NB4 (cell line): ENCODE data around the gene PRKRA.
"Not testable (repeated sequence)": the region's sequence is repeated elsewhere in the genome, so short reads cannot be mapped to it uniquely, and the experiment has no call there.

ENCODE experiments used
- DNase-seq: peaks from one replicate; pipeline ENCODE4 v3.0.0; 2010; ENCODE audit warnings: low read depth
- H3K4me3 ChIP-seq: one replicate; pipeline ENCODE4 v1.5.1; 2011; ENCODE audit warnings: mild to moderate bottlenecking, low read depth, low read length, moderate library complexity
- MYC ChIP-seq: IDR thresholded peaks from 2 replicates; pipeline ENCODE4 v1.6.1; 2011; ENCODE audit warnings: low read depth, low read length
- POLR2A ChIP-seq: IDR thresholded peaks from 2 replicates; pipeline ENCODE4 v1.6.1; 2011; ENCODE audit warnings: mild to moderate bottlenecking; ENCODE audit not compliant: insufficient read length; ENCODE audit errors: extremely low read depth
- TF ChIP-seq, protein P1 (sequence below): IDR thresholded peaks from 2 replicates; pipeline ENCODE4 v1.6.1; 2011; ENCODE audit warnings: low read depth, low read length
- TF ChIP-seq, protein P2 (sequence below): IDR thresholded peaks from one replicate; pipeline ENCODE4 v1.5.1; 2012; ENCODE audit warnings: low read depth, low read length

Gene PRKRA

DNA sequence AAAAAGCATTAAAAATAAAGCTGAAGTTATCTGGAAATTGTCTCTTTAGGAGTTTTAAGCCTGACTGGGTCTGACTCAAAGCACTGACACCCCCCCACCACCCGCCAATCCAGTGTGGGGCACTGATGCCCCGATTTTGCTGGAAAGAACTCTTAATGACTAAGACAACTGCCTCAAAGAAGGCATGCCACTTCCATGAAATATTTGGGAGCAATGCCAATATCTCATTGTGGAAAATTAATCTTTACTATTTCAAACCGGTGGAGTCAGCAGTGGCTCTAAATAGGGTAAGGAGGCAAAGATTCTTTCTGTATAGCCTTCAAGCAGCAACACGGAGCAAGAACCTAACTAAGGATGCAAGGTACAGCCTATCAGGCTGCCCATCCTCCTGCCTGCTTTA lies 23.0 kb upstream of the PRKRA start:
- no peak for DNase-seq
- TF ChIP-seq, protein P1, sequence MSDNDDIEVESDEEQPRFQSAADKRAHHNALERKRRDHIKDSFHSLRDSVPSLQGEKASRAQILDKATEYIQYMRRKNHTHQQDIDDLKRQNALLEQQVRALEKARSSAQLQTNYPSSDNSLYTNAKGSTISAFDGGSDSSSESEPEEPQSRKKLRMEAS: no peak
- TF ChIP-seq, protein P2, sequence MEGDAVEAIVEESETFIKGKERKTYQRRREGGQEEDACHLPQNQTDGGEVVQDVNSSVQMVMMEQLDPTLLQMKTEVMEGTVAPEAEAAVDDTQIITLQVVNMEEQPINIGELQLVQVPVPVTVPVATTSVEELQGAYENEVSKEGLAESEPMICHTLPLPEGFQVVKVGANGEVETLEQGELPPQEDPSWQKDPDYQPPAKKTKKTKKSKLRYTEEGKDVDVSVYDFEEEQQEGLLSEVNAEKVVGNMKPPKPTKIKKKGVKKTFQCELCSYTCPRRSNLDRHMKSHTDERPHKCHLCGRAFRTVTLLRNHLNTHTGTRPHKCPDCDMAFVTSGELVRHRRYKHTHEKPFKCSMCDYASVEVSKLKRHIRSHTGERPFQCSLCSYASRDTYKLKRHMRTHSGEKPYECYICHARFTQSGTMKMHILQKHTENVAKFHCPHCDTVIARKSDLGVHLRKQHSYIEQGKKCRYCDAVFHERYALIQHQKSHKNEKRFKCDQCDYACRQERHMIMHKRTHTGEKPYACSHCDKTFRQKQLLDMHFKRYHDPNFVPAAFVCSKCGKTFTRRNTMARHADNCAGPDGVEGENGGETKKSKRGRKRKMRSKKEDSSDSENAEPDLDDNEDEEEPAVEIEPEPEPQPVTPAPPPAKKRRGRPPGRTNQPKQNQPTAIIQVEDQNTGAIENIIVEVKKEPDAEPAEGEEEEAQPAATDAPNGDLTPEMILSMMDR: no peak
- no peak for TF ChIP-seq MYC
- TF ChIP-seq POLR2A: no peak
- H3K4me3 ChIP-seq: no peak overlapping the region

DNA sequence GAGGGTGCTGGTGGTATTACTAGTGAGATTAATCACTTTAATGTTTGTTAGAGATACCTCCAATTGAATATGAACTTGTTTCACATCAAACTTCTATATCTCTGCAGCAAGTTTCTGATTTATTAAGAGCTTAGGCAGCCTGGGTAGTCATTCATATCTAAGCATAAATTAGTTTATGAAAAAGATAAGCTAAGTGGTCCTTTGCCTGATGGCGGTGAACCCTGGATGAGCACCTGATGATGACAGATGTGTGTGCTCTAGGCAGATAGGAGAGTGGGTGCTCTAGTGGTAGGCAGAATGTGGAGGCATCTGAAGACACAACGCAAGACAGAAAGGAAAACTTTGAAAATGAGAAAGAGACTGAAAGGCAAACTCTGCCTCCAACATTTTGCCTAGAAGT lies 22.4 kb upstream of the PRKRA start:
- TF ChIP-seq, protein P1: no peak
- TF ChIP-seq MYC (no peak), POLR2A (no peak)
- TF ChIP-seq, protein P2: no peak
- no peak for DNase-seq
- no peak overlapping the region for H3K4me3 ChIP-seq

DNA sequence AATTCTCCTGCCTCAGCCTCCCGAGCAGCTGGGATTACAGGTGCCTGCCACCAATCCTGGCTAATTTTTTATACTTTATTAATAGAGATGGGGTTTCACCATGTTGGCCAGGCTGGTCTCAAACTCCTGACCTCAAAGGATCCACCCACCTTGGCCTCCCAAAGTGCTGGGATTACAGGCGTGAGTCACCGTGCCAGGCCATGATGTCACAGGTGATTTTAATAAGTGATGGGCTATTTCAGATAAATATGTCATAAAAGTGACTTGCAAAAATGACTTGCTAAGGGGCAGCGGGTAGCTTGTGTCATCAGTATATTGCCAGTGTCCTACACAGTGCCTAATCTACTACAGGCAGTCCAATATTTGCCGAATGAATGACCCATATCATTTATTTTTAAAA lies 20.3 kb upstream of the PRKRA start:
- H3K4me3 ChIP-seq, DNase-seq: not testable (repeated sequence)

DNA sequence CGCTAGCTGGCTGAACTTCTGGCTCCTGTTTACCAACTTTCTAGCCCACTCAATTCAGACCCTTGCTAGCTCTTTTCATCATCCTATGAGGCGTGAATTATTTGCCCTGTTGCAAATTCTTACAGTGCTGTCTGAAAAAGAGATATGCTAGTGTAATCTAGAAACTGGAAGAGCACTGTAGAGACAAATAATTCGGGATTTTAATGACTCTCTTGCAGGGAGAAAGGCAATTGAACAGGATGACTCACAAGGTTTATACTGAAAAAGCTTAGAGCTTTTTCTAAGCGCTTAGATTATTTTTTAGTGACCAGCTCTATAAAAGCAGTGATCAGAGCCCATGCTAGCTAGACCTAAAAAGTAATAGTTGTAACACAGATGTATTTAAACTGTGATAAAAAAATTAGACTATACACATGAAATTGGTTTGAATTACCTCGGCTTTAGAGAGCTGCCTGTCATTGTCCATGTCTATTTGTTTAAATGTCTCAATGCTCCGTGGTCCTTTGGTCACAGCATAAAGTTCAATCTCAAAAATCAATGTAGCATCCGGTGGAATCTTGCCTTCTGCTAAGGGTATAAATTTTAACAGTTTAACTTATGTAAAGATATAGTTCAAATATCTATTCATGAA lies 18.4 kb upstream of the PRKRA start:
- H3K4me3 ChIP-seq: no peak overlapping the region
- DNase-seq: no peak
- TF ChIP-seq, protein P1: no peak
- TF ChIP-seq POLR2A (no peak), MYC (no peak)
- TF ChIP-seq, protein P2: no peak

DNA sequence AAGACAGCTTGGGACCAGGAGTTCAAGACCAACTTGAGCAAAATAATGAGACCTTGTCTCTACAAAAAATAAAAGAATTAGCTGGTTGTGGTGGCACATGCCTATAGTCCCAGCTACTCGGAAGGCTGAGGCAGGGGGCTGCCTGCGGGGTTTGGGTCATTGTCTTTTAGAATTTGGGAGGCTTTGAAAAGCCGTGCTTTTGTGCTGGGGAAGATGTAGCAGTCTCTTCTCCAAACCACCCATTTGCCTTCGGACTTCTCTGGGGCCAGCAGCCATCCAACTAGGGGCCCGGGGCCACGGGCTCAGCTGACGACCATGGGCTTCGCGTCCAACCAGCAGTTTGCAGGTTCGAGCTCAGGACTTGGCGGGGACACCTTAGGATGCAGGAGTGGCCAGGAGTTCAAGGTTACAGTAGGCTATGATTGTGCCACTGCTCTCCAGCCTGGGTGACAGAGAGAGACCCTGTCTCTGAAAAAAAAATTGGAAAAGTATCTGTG lies 6.5 kb upstream of the PRKRA start:
- TF ChIP-seq, protein P2: no peak
- TF ChIP-seq POLR2A: no peak
- TF ChIP-seq, protein P1: no peak
- no peak for TF ChIP-seq MYC
- H3K4me3 ChIP-seq: no peak overlapping the region
- no peak for DNase-seq

DNA sequence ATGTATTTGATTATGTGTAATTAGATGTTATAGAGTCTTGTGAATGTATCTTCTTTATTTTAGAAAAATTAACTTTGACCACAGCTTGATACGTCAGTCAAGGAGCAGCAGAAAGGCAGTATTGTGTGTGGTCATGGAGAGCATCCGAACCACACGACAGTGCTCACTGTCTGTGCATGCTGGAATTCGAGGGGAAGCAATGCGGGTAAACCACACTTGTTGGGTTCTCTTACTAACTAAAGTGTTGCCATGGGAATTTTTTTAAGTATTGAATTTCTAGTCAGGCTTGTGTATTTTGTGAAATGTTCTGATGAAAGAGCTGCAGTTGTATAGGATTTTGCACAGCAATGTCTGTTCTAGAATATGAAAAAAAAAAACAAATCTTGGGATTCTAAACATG lies 5.0 kb upstream of the PRKRA start:
- no peak overlapping the region for H3K4me3 ChIP-seq
- no peak for DNase-seq
- TF ChIP-seq, protein P1: no peak
- TF ChIP-seq POLR2A (no peak), MYC (no peak)
- TF ChIP-seq, protein P2: no peak
